GM13976 (cell line): ENCODE data around the gene ZFP92.

Experiments used
- DNase-seq: peaks from one replicate; pipeline ENCODE4 v3.0.0; 2012; ENCODE audit warnings: low spot score
- CTCF ChIP-seq: IDR thresholded peaks from 2 replicates; pipeline ENCODE4 v1.5.1; 2012; ENCODE audit warnings: borderline replicate concordance, mild to moderate bottlenecking; ENCODE audit not compliant: insufficient read depth; ENCODE audit errors: extremely low read depth, missing control alignments, control extremely low read depth
- in situ Hi-C: fragments of 300-500 bp; cut with MboI; formaldehyde crosslinking; loops from one replicate; pipeline ENCODE4 v1.12.0; 2022; ENCODE audit warnings: low sequenced_read_pairs, mixed read lengths, inconsistent platforms; ENCODE audit not compliant: unreplicated experiment

ZFP92 gene

DNA sequence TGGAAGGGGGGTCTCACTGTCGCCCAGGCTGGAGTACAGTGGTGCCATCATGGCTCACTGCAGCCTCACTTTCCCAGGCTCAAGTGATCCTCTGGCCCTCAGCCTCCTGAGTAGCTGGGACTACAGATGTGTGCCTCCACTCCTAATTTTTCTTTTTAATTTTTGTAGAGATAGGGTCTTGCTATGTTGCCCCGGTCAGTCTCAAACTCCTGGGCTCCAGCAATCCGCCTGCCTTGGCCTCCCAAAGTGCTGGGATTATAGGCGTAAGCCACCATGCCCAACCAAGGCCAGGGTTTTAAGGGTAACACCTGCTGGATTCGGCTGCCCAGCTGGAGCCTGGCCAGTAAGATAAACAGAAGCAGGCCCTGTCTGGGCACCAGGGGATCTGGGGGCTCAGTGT, 31.2 kb downstream of the ZFP92 start:
- TF ChIP-seq CTCF = no peak
- in situ Hi-C loops = no loop called here
- no peak for DNase-seq

GRCh38 chrX:153443476-153444332, 32.4 kb downstream of the ZFP92 start:
- no peak for TF ChIP-seq CTCF
- DNase-seq = no peak
- in situ Hi-C loops = no loop called here

DNA sequence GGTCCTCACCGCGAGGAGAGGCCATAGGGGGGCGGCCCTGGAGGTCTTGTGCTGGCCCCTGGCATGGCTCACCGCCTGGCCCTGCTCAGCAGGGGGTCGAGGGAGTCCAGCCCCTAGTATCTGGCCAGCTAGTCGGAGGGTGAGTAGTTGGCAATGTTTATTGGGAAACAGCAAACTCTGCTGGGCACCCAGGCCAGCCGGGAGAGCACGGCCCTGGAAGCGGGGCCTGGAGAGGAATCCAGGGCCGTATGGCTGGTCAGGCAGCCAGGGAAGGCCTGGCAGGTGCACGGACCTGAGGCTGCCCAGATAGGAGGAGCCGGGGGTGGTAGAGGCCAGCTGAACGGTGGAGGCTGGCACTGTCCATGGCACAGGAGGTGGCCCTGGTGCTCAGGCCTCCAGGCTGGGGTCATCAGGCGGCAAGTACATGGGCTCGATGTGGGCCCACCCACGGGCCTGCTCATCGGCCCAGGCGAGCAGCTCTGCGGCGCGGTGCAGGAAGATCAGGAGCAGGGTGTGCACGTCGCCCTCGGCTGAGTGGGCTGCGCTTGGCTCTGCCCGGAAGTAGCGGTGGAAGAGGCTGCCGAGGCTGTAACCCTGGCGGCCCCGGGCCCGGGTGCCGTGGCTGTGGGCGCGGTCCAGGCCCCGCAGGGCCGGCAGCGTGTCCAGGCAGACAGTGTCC, 33.2 kb downstream of the ZFP92 start:
- no peak for TF ChIP-seq CTCF
- no peak for DNase-seq
- in situ Hi-C loops = no loop called here

DNA sequence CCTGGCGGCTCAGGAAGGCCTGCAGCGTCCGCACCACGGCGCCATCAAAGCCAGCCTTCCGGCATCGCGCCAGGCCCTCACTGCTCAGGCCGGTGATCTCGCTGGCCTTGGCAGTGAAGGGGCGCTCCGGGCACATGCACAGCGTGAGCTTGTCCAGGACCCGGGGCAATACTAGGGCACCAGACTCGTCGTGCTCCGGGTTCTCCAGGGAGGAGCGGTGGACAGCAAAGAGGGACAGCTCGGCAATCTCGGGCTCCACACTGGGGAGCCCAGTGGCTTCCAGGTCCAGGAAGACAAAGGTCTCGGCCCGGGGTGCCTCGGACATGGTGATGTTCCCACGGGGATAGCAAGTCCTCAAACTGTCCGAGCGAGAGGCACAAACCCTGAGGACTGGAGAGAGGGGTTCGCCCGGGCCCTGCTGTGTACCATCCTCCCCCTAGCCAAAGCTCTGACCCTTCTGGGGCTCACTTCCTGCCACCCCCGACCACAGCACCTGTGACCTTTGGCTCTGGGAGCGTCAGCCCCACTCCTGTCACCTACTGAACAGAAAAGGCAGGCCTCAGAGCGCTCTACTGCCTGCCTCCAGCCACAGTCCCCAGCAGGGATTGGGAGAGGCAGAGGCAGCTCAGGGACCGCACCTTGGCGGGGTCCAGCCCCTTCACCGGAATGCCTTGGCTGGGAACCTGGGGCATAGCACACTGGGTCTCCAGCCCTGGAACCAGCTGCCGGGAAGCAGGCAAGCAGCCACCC, 34.0 kb downstream of the ZFP92 start:
- TF ChIP-seq CTCF = no peak
- DNase-seq = no peak
- in situ Hi-C loops = no loop called here

- in situ Hi-C loops = no loop called here
- DNase-seq = no peak
- TF ChIP-seq CTCF = no peak
These were observed 34.8 kb downstream of the ZFP92 start, which contains the start of gene TREX2 for GRCh38 chrX:153445856-153446635. TREX2 (minus strand) TSS chrX:153446056; CDS start chrX:153445430, 626 bp downstream.

DNA sequence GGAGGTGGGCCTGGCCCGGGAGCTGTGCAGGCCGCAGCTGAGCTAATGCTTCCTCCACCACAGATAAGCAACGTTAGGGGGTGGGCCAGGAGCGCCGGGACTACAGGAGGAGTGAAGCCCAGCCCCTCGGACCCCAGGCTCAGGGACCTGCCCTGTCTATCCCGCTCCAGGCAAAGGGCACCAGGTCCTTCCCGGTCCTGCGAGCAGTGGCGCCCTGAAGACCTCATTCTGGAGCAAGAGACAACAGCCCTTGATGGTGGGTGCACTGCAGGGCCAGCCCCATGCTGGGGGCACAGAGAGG, 35.3 kb downstream of the ZFP92 start:
- in situ Hi-C loops = no loop called here
- DNase-seq = no peak
- TF ChIP-seq CTCF = no peak
